Right atrium auricular region (tissue), 2 donors: ENCODE results near the gene MARCHF3. TPM values are rescaled to one million over a fixed set of nuclear protein-coding genes. Genes with fewer than 3 reads are reported as not detected.
A peak's percentile ranks its signal among the peaks of the same experiment; 100 is the strongest.

Experiments
- DNase-seq: peaks from one replicate; pipeline ENCODE4 v3.0.0-alpha.2; 2019; ENCODE audit warnings: low spot score
- H3K27ac ChIP-seq, 2 donors: fragments of 200-600 bp; sonication (generic); 1 replicate in 1 of 2; 2 replicates in 1 of 2; pipeline ENCODE4 v1.5.1; 2016 to 2019
- H3K27me3 ChIP-seq, 2 donors: fragments of 200-600 bp; sonication (generic); one replicate each; pipeline versions ENCODE4 v1.5.1 to v1.6.0; 2017 to 2019
- H3K36me3 ChIP-seq: fragments of 200-600 bp; sonication (generic); one replicate; pipeline ENCODE4 v1.5.1; 2016
- H3K4me1 ChIP-seq, 2 donors: fragments of 200-600 bp; sonication (generic); one replicate each; pipeline versions ENCODE4 v1.5.1 to v1.6.0; 2017 to 2019
- H3K4me3 ChIP-seq, 2 donors: fragments of 200-600 bp; sonication (generic); 1 replicate in 1 of 2; 2 replicates in 1 of 2; pipeline ENCODE4 v1.5.1; 2017 to 2019; ENCODE audit warnings: mild to moderate bottlenecking in 1 of 2, moderate library complexity in 1 of 2
- H3K9me3 ChIP-seq, 2 donors: fragments of 200-600 bp; sonication (generic); one replicate each; pipeline ENCODE4 v1.5.1; 2019
- total RNA-seq, 2 donors: library from RNA; depleted of rRNA; stranded (reverse); fragments of >200 nt; gene quantifications; one replicate each; pipeline ENCODE4 v1.1.0, GENCODE V29; 2016
- TF ChIP-seq, protein P1 (sequence below), 2 donors: fragments of 200-600 bp; sonication (generic); IDR thresholded peaks; one replicate each; pipeline ENCODE4 v1.5.1; 2019; ENCODE audit warnings: antibody characterized with exemption in 2 of 2

Gene MARCHF3
- total RNA-seq, 2 donors from 2014 or later, result 14.5 to 19.7 TPM

GRCh38 chr5:126976520-126977172, 53.7 kb downstream of the MARCHF3 start:
- H3K27ac ChIP-seq, result no peak overlapping the region
- H3K36me3 ChIP-seq, result no peaks in the 10 kb centered on the region
- no peaks in the 10 kb centered on the region for H3K27me3 ChIP-seq
- H3K4me3 ChIP-seq, result no peak overlapping the region
- no peaks in the 10 kb centered on the region for H3K9me3 ChIP-seq
- peaks cover 0 to 19% of the 10 kb centered on the region in 2 donors for H3K4me1 ChIP-seq
- TF ChIP-seq, protein P1, sequence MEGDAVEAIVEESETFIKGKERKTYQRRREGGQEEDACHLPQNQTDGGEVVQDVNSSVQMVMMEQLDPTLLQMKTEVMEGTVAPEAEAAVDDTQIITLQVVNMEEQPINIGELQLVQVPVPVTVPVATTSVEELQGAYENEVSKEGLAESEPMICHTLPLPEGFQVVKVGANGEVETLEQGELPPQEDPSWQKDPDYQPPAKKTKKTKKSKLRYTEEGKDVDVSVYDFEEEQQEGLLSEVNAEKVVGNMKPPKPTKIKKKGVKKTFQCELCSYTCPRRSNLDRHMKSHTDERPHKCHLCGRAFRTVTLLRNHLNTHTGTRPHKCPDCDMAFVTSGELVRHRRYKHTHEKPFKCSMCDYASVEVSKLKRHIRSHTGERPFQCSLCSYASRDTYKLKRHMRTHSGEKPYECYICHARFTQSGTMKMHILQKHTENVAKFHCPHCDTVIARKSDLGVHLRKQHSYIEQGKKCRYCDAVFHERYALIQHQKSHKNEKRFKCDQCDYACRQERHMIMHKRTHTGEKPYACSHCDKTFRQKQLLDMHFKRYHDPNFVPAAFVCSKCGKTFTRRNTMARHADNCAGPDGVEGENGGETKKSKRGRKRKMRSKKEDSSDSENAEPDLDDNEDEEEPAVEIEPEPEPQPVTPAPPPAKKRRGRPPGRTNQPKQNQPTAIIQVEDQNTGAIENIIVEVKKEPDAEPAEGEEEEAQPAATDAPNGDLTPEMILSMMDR (IDR thresholded peaks at IDR 0.05), result no peak
- no peak for DNase-seq

DNA sequence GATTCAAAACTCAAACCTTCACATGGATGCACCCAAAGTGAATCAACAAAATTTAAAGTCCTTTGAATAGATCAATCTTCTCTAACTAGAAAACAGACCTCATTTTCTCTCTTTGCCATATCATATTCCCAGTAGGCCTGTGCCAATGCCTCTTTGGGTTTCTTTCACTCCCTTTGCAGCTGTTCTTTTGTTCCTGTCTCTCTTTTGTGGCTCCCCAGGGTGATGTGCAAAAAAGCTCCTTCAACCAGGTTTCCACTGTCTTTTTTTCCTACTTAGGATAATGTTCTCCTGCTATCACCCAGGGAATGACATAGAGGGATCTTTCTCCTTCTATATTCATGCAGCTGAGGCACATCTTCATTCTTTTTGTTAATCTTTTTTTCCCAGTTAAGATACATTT, 54.6 kb downstream of the MARCHF3 start:
- no peaks in the 10 kb centered on the region for H3K36me3 ChIP-seq
- no peak overlapping the region for H3K4me3 ChIP-seq
- no peaks in the 10 kb centered on the region for H3K9me3 ChIP-seq
- no peak for DNase-seq
- H3K4me1 ChIP-seq, result peaks cover 0 to 27% of the 10 kb centered on the region in 2 donors
- H3K27me3 ChIP-seq, result no peaks in the 10 kb centered on the region
- TF ChIP-seq, protein P1 (IDR thresholded peaks at IDR 0.05), result no peak
- no peak overlapping the region for H3K27ac ChIP-seq

- Histone ChIP-seq H3K36me3 (no peaks in the 10 kb centered on the region), H3K4me1 (peaks cover 0 to 39% of the 10 kb centered on the region in 2 donors), H3K27me3 (no peaks in the 10 kb centered on the region), H3K9me3 (no peaks in the 10 kb centered on the region), H3K4me3 (no peak overlapping the region), H3K27ac (no peak overlapping the region)
- DNase-seq, result no peak
- TF ChIP-seq, protein P1 (IDR thresholded peaks at IDR 0.05), result no peak
Observed at GRCh38 chr5:126973193-126973592, 57.2 kb downstream of the MARCHF3 start.

GRCh38 chr5:126972062-126972895, 58.1 kb downstream of the MARCHF3 start:
- H3K27me3 ChIP-seq, result no peaks in the 10 kb centered on the region
- TF ChIP-seq, protein P1 (IDR thresholded peaks at IDR 0.05), result no peak
- H3K9me3 ChIP-seq, result no peaks in the 10 kb centered on the region
- H3K36me3 ChIP-seq, result no peaks in the 10 kb centered on the region
- DNase-seq, result no peak
- H3K4me1 ChIP-seq, result peaks cover 0 to 39% of the 10 kb centered on the region in 2 donors
- no peak overlapping the region for H3K27ac ChIP-seq
- H3K4me3 ChIP-seq, result no peak overlapping the region

DNA sequence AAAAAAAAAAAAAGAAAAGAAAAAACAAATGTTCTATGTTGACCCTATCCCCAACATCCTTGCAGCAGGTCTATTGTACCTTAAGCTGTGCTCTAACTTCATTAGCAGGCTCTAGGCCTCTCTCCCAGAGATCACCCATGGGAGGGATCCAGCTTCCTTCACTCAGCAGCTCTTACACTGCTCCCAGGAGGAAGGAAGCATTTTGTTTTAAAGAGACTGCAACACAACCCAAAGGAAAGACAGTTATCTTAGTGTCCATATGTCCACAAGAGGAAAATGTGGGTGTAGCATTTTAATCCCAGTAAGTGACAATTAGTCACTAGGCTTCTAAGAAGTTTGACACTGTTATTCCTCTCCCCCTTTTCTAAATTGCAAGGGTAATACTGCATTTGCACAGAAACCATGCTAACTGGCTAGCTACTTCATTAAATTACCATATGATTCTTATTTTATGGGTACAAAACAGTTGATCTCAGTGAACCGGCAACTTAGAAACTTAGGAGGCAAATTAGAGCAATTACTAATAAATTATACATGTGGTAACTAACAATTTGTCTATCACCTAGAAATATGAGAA, 58.8 kb downstream of the MARCHF3 start:
- H3K36me3 ChIP-seq, result no peaks in the 10 kb centered on the region
- peaks cover 0 to 34% of the 10 kb centered on the region in 2 donors for H3K4me1 ChIP-seq
- H3K27ac ChIP-seq, result peak overlapping the region; percentile 8 to 71
- TF ChIP-seq, protein P1 (IDR thresholded peaks at IDR 0.05), result no peak
- H3K4me3 ChIP-seq, result no peak overlapping the region
- no peak for DNase-seq
- no peaks in the 10 kb centered on the region for H3K27me3 ChIP-seq
- H3K9me3 ChIP-seq, result no peaks in the 10 kb centered on the region
